ENCODE data around the gene UXS1. TPM values are rescaled to one million over a fixed set of nuclear protein-coding genes. Genes with fewer than 3 reads are reported as not detected.
A peak's percentile ranks its signal among the peaks of the same experiment; 100 is the strongest.

Gene UXS1
- total RNA-seq, 2 donors from 2014 or later: 43.0 to 44.6 TPM

DNA sequence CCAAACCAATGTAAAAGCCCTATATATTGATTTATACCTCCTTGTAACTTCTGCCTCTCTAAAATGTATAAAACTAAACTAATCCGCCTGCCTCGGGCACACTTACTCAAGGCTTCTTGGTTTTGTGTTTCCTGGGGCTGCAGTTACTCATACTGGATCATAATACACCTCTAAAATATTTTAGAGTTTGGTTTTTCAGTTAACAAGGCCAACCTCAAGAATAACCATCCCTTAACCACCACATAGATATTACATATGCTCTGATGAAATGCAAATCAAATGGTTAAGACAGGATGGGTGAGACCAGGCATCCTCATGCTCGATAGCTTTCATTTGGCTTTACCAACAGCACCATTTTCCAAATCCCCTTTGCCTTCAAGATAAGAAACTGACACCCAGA lies 46.4 kb downstream of the UXS1 start:
- no peak overlapping the region for H3K27ac Mint-ChIP-seq
- no peak overlapping the region for H3K27ac ChIP-seq (ENCODE audit: low read depth, low read length)
- no peaks in the 10 kb centered on the region for H3K27me3 ChIP-seq (ENCODE audit: control insufficient read depth, insufficient read depth, low read length, poor library complexity, severe bottlenecking)
- no peak for DNase-seq
- no peak overlapping the region for H3K4me3 ChIP-seq (ENCODE audit: low read length)
- TF ChIP-seq, protein P1, sequence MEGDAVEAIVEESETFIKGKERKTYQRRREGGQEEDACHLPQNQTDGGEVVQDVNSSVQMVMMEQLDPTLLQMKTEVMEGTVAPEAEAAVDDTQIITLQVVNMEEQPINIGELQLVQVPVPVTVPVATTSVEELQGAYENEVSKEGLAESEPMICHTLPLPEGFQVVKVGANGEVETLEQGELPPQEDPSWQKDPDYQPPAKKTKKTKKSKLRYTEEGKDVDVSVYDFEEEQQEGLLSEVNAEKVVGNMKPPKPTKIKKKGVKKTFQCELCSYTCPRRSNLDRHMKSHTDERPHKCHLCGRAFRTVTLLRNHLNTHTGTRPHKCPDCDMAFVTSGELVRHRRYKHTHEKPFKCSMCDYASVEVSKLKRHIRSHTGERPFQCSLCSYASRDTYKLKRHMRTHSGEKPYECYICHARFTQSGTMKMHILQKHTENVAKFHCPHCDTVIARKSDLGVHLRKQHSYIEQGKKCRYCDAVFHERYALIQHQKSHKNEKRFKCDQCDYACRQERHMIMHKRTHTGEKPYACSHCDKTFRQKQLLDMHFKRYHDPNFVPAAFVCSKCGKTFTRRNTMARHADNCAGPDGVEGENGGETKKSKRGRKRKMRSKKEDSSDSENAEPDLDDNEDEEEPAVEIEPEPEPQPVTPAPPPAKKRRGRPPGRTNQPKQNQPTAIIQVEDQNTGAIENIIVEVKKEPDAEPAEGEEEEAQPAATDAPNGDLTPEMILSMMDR (conservative IDR thresholded peaks at IDR 0.05): no peak
- H3K36me3 ChIP-seq (ENCODE audit: control insufficient read depth, insufficient read depth, low read length): peaks cover 31% of the 10 kb centered on the region
- no peaks in the 10 kb centered on the region for H3K27me3 Mint-ChIP-seq (ENCODE audit: insufficient read depth)
- WGBS, 2 experiments (ENCODE audit: insufficient coverage in 1 of 2, insufficient read length in 1 of 2): 90 to 100% methylated on average over 1 to 3 of the region's 3 CpGs
- peaks cover 6% of the 10 kb centered on the region for H3K9me3 Mint-ChIP-seq
- peaks cover 41% of the 10 kb centered on the region for H3K36me3 Mint-ChIP-seq (ENCODE audit: low read depth)
- no peaks in the 10 kb centered on the region for H3K4me1 ChIP-seq (ENCODE audit: control insufficient read depth, insufficient read depth, low read length)
- peaks cover 5% of the 10 kb centered on the region for H3K4me1 Mint-ChIP-seq
- H3K9ac ChIP-seq (ENCODE audit: extremely low read depth, low read length, poor library complexity, severe bottlenecking): no peak overlapping the region
- no peak overlapping the region for H3K4me3 Mint-ChIP-seq
- H3K9me3 ChIP-seq (ENCODE audit: control insufficient read depth, low read length): no peaks in the 10 kb centered on the region

DNA sequence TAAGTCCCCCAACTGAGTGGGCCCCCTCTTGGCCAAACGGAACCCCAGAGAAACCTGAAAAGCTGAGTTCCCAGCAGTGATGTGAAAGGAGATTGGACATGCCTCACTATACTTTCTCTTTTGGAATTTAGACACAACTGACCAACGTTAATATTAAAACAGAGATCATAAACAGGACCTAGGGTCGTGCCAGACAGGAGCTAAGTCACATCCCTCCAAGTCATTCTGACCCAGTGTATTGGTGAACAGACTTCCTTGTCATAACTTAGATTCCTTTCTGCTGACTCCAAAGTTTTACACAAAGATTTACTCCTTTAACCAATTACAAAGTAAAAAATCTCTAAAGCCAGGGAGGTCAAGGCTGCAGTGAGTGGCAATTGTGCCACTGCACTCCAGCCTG lies 46.9 kb downstream of the UXS1 start:
- peak overlapping the region; percentile 45 for H3K27ac Mint-ChIP-seq
- peaks cover 31% of the 10 kb centered on the region for H3K36me3 ChIP-seq (ENCODE audit: control insufficient read depth, insufficient read depth, low read length)
- H3K36me3 Mint-ChIP-seq (ENCODE audit: low read depth): peaks cover 46% of the 10 kb centered on the region
- no peaks in the 10 kb centered on the region for H3K9me3 ChIP-seq (ENCODE audit: control insufficient read depth, low read length)
- no peaks in the 10 kb centered on the region for H3K4me1 ChIP-seq (ENCODE audit: control insufficient read depth, insufficient read depth, low read length)
- 91 to 100% methylated on average over 1 to 3 of the region's 3 CpGs for WGBS, 2 experiments (ENCODE audit: insufficient coverage in 1 of 2, insufficient read length in 1 of 2)
- H3K27ac ChIP-seq (ENCODE audit: low read depth, low read length): no peak overlapping the region
- H3K4me3 ChIP-seq (ENCODE audit: low read length): no peak overlapping the region
- DNase-seq: no peak
- H3K4me1 Mint-ChIP-seq: peaks cover 5% of the 10 kb centered on the region
- H3K9me3 Mint-ChIP-seq: peaks cover 6% of the 10 kb centered on the region
- no peaks in the 10 kb centered on the region for H3K27me3 ChIP-seq (ENCODE audit: control insufficient read depth, insufficient read depth, low read length, poor library complexity, severe bottlenecking)
- H3K4me3 Mint-ChIP-seq: no peak overlapping the region
- no peaks in the 10 kb centered on the region for H3K27me3 Mint-ChIP-seq (ENCODE audit: insufficient read depth)
- TF ChIP-seq, protein P1 (conservative IDR thresholded peaks at IDR 0.05): no peak
- no peak overlapping the region for H3K9ac ChIP-seq (ENCODE audit: extremely low read depth, low read length, poor library complexity, severe bottlenecking)

DNA sequence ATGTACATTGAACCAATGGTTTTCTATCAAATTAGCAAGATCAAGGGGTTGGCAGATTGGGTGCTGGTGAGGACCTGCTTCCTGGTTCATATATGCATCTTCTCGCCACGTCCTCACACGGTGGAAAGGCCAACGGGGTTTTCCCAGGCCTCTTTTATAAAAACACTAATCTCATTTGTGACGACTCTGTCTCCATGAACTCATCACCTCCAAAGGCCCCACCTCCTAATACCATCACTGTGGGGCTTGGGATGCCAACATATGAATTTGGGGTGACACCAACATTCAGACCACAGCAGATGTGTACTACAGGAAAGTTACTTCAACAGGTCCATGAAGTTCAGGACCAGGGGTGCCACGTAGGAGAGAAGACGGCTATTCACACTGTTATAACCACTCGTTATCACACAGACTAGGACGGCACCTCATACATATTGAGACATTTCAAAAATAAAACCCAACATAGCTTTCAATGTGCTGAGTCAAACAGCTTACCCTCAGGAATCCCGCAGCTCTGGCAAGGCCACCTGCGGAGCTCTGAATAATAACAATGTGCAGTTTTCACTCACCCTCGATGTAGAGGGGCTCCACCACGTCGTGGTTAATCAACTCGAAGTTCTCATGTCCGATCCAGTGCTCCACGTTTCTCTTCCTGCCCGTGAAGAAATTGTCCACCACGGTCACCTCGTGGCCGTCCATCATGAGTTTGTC lies 49.3 kb downstream of the UXS1 start:
- no peak overlapping the region for H3K27ac ChIP-seq (ENCODE audit: low read depth, low read length)
- Mint-ChIP-seq H3K27me3 (ENCODE audit: insufficient read depth) (no peaks in the 10 kb centered on the region), H3K36me3 (ENCODE audit: low read depth) (peaks cover 39% of the 10 kb centered on the region), H3K4me3 (no peak overlapping the region), H3K27ac (no peak overlapping the region), H3K4me1 (peaks cover 9% of the 10 kb centered on the region), H3K9me3 (peaks cover 6% of the 10 kb centered on the region)
- no peak overlapping the region for H3K9ac ChIP-seq (ENCODE audit: extremely low read depth, low read length, poor library complexity, severe bottlenecking)
- H3K4me3 ChIP-seq (ENCODE audit: low read length): no peak overlapping the region
- peaks cover 18% of the 10 kb centered on the region for H3K36me3 ChIP-seq (ENCODE audit: control insufficient read depth, insufficient read depth, low read length)
- TF ChIP-seq, protein P1 (conservative IDR thresholded peaks at IDR 0.05): no peak
- H3K9me3 ChIP-seq (ENCODE audit: control insufficient read depth, low read length): no peaks in the 10 kb centered on the region
- no peaks in the 10 kb centered on the region for H3K27me3 ChIP-seq (ENCODE audit: control insufficient read depth, insufficient read depth, low read length, poor library complexity, severe bottlenecking)
- 89 to 93% methylated on average over 15 to 21 of the region's 21 CpGs for WGBS, 2 experiments (ENCODE audit: insufficient coverage in 1 of 2, insufficient read length in 1 of 2)
- H3K4me1 ChIP-seq (ENCODE audit: control insufficient read depth, insufficient read depth, low read length): no peaks in the 10 kb centered on the region
- no peak for DNase-seq

All from endodermal cell (in vitro differentiated cells).